K562 (cell line): ENCODE measurements around the gene MKNK2. TPM values are rescaled to one million over a fixed set of nuclear protein-coding genes. Genes with fewer than 3 reads are reported as not detected.

Experiments
- AFF1 ChIP-seq, 2 experiments: fragments of 450-650 bp; IDR thresholded peaks; 2 replicates each; pipeline ENCODE4 v1.6.1; 2018; ENCODE audit warnings: mild to moderate bottlenecking in 2 of 2, low read depth in 1 of 2; ENCODE audit not compliant: partially characterized antibody in 2 of 2
- CAMTA2 ChIP-seq: fragments of 250-450 bp; sonication (Bioruptor Pico); conservative IDR thresholded peaks from 2 replicates; pipeline ENCODE4 v1.5.1; 2022
- ETV1 ChIP-seq: fragments of 450-650 bp; conservative IDR thresholded peaks from 2 replicates; pipeline ENCODE4 v1.6.1; 2016; ENCODE audit warnings: missing genetic modification characterization, control low read depth, low read depth, missing compliant biosample characterization
- EWSR1 ChIP-seq: fragments of 450-650 bp; IDR thresholded peaks from 2 replicates; pipeline ENCODE4 v1.6.1; 2018; ENCODE audit warnings: borderline replicate concordance, mild to moderate bottlenecking, low read depth, moderate library complexity; ENCODE audit not compliant: partially characterized antibody
- FOXP1 ChIP-seq: sonication (generic); formaldehyde crosslinking; IDR thresholded peaks from 2 replicates; pipeline ENCODE4 v1.8.0; 2022; ENCODE audit warnings: mild to moderate bottlenecking, missing genetic modification reagents
- GATAD2B ChIP-seq: fragments of 450-650 bp; IDR thresholded peaks from 2 replicates; pipeline ENCODE4 v1.6.1; 2017; ENCODE audit warnings: mild to moderate bottlenecking, borderline replicate concordance
- MITF ChIP-seq: IDR thresholded peaks from 2 replicates; pipeline ENCODE4 v1.6.1; 2014; ENCODE audit warnings: antibody characterized with exemption
- MTF1 ChIP-seq: fragments of 250-450 bp; sonication (Bioruptor Pico); IDR thresholded peaks from 2 replicates; pipeline ENCODE4 v1.9.0; 2021; ENCODE audit warnings: moderate library complexity, mild to moderate bottlenecking, inconsistent platforms, borderline replicate concordance
- PTRF ChIP-seq: fragments of 450-650 bp; IDR thresholded peaks from 2 replicates; pipeline ENCODE4 v1.6.1; 2016; ENCODE audit warnings: mild to moderate bottlenecking, missing genetic modification characterization, missing compliant biosample characterization
- SAFB ChIP-seq: fragments of 200-400 bp; formaldehyde crosslinking; IDR thresholded peaks from 2 replicates; pipeline ENCODE4 v1.6.1; 2017; ENCODE audit warnings: low read depth, low read length, borderline replicate concordance
- THRB ChIP-seq: fragments of 450-650 bp; formaldehyde crosslinking; conservative IDR thresholded peaks from 2 replicates; pipeline ENCODE4 v1.4.0; 2022; ENCODE audit warnings: mild to moderate bottlenecking, missing genetic modification characterization
- ZBTB11 ChIP-seq, 3 experiments: fragments of 200-800 bp in 1 of 3; fragments of 250-450 bp in 1 of 3; fragments of 450-650 bp in 1 of 3; sonication (Bioruptor Pico) in 1 of 3; sonication (Bioruptor generic) in 1 of 3; formaldehyde crosslinking in 1 of 3; IDR thresholded peaks; 2 replicates each; pipeline versions ENCODE4 v1.6.1 to v1.8.0; 2016 to 2022; ENCODE audit warnings: mild to moderate bottlenecking in 2 of 3, missing genetic modification characterization in 2 of 3, missing compliant biosample characterization in 1 of 3, moderate library complexity in 1 of 3
- ZEB2 ChIP-seq: fragments of 450-650 bp; IDR thresholded peaks from 2 replicates; pipeline ENCODE4 v1.6.1; 2016
- ZNF780A ChIP-seq: fragments of 250-450 bp; sonication (Bioruptor Pico); IDR thresholded peaks from 2 replicates; pipeline ENCODE4 v1.5.0; 2021; ENCODE audit warnings: mild to moderate bottlenecking
- polyA plus RNA-seq, 8 experiments: library from polyadenylated mRNA; depleted of rRNA in 4 of 8; stranded (reverse) in 5 of 8; unstranded in 3 of 8; fragments of >200 nt; fragmentation: Nextera tagmentation in 2 of 8; fragmentation: Illumina TruSeq in 1 of 8; extraction: Ambion mirVana in 2 of 8; extraction: Trizol in 1 of 8; gene quantifications; 2 replicates each; pipeline versions ENCODE4 v1.2.1 to v1.2.3, GENCODE V29; 2011 to 2014; ENCODE audit warnings: inconsistent platforms in 1 of 8, missing spikeins in 1 of 8
- total RNA-seq, 7 experiments: library from RNA; depleted of rRNA in 6 of 7; stranded (reverse); fragments of >200 nt in 6 of 7; fragmentation: Illumina TruSeq in 2 of 7; extraction: Trizol in 2 of 7; gene quantifications; 2 replicates each; pipeline versions ENCODE4 v1.2.1 to v1.2.3, GENCODE V29; 2011 to 2021; ENCODE audit warnings: low replicate concordance in 1 of 7

Gene MKNK2
- total and polyA plus RNA-seq, 9 of the 15 experiments (the other 6 are each of a cell fraction or from before 2014, with no cell fraction given): 5.1 to 191 (median 51.9) TPM

- TF ChIP-seq THRB (CRISPR knock-in tag): no peak
- TF ChIP-seq ZNF780A (CRISPR knock-in tag): peak; percentile 69; the same call in 1 of the 2 replicates
- TF ChIP-seq CAMTA2 (CRISPR knock-in tag): peak; percentile 36; the same call in 1 of the 2 replicates
- TF ChIP-seq PTRF (tag): peak; percentile 67
- TF ChIP-seq GATAD2B: peak; percentile 67; the same call in 1 of the 2 replicates
- 0 out of 2 replicates have a peak, but pooled peaks have one; percentile 27 for TF ChIP-seq MTF1 (CRISPR knock-in tag)
- peak; percentile 51 to 88 for TF ChIP-seq AFF1 (IDR thresholded peaks at IDR 0.05; ENCODE audit: low read depth in 1 of 2, partially characterized antibody in 2 of 2)
- TF ChIP-seq MITF: 0 out of 2 replicates have a peak, but pooled peaks have one; percentile 64
- peak; percentile 91 for TF ChIP-seq FOXP1 (CRISPR knock-in tag)
- TF ChIP-seq ZEB2: peak; percentile 81; the same call in 1 of the 2 replicates
- peak in 1 of 3 experiments; percentile 35; a peak in 1 of 6 replicates for TF ChIP-seq ZBTB11 (CRISPR knock-in tag; IDR thresholded peaks at IDR 0.05)
- TF ChIP-seq ETV1 (tag): peak; percentile 76
- TF ChIP-seq EWSR1: no peak
- TF ChIP-seq SAFB: peak; percentile 83; the same call in 1 of the 2 replicates
Observed at GRCh38 chr19:2059422-2060201, 8.6 kb upstream of the MKNK2 start (continued).
